Activated naive CD8-positive, alpha-beta T cell treated with anti-CD3 and anti-CD28 coated beads for 36 hours (primary cell): Measurements from ENCODE around the gene KLHL14. TPM values are rescaled to one million over a fixed set of nuclear protein-coding genes. Genes with fewer than 3 reads are reported as not detected.

ENCODE experiments used
- DNase-seq: peaks from one replicate; pipeline ENCODE4 v3.0.0; 2021
- H3K27ac Mint-ChIP-seq: one replicate; pipeline ENCODE4 v1.8.0; 2022; ENCODE audit warnings: mild to moderate bottlenecking, moderate library complexity, mixed read lengths
- H3K27me3 Mint-ChIP-seq: one replicate; pipeline ENCODE4 v1.8.0; 2022; ENCODE audit warnings: mild to moderate bottlenecking, mixed read lengths
- H3K36me3 Mint-ChIP-seq: one replicate; pipeline ENCODE4 v1.8.0; 2021; ENCODE audit warnings: mild to moderate bottlenecking, mixed read lengths
- H3K4me1 Mint-ChIP-seq: one replicate; pipeline ENCODE4 v1.8.0; 2021; ENCODE audit warnings: mixed read lengths
- H3K4me3 Mint-ChIP-seq: one replicate; pipeline ENCODE4 v1.8.0; 2022; ENCODE audit warnings: mild to moderate bottlenecking, moderate library complexity, mixed read lengths
- H3K9me3 Mint-ChIP-seq: one replicate; pipeline ENCODE4 v1.8.0; 2022; ENCODE audit warnings: mixed read lengths
- total RNA-seq, 2 experiments: library from RNA; stranded (reverse); gene quantifications; one replicate each; pipeline ENCODE4 v1.2.3, GENCODE V29; 2021

KLHL14 gene
- total RNA-seq, 2 experiments from 2014 or later = 0.19 to 0.20 TPM

DNA sequence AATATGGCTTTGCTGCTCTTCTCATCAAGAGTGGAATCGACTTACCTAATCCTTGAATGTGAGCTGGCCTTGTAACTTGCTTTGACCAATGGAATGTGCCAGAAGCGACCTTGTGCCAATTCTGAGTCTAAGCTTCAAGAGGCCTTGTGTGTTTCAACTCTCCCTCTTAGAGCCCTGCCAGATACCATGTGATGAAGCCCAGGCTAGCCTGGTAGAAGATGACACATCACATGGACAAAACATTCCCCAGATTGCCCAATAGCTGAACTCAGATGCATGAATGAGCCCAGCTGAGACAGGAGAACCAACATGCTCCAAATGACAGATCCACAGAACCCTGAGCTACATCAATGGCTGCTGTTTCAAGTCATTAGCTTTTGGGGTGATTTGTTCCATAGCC, 4.2 kb upstream of the KLHL14 start:
- Mint-ChIP-seq H3K27ac (no peak overlapping the region), H3K36me3 (no peaks in the 10 kb centered on the region), H3K4me1 (peaks cover 5% of the 10 kb centered on the region), H3K27me3 (peaks cover 28% of the 10 kb centered on the region), H3K4me3 (no peak overlapping the region), H3K9me3 (no peaks in the 10 kb centered on the region)
- DNase-seq = no peak

- DNase-seq = no peak
- Mint-ChIP-seq H3K4me3 (no peak overlapping the region), H3K9me3 (no peaks in the 10 kb centered on the region), H3K27ac (no peak overlapping the region), H3K4me1 (peaks cover 5% of the 10 kb centered on the region), H3K27me3 (peaks cover 30% of the 10 kb centered on the region), H3K36me3 (no peaks in the 10 kb centered on the region)
Observed at GRCh38 chr18:32776561-32776960, 3.7 kb upstream of the KLHL14 start.

- Mint-ChIP-seq H3K4me3 (no peak overlapping the region), H3K36me3 (no peaks in the 10 kb centered on the region), H3K27ac (no peak overlapping the region), H3K4me1 (peaks cover 5% of the 10 kb centered on the region), H3K27me3 (peaks cover 39% of the 10 kb centered on the region), H3K9me3 (no peaks in the 10 kb centered on the region)
- DNase-seq = no peak
Observed at GRCh38 chr18:32775628-32776027, 2.8 kb upstream of the KLHL14 start.

DNA sequence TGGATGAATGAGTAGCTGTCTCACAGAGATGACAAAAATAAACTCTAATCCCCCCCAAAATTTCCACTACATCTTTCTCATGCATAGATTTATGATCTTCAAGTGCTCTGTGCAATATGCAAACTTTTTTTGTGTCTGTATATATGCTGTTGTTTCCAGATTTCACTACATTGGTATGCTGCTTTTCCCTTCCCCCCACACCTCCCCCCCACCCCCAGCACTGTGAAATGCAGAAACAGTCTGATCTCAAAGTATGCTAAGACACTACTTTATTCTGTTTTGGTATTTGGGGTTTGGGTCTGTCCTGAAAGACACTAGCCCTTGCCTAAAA, 524 bp upstream of the KLHL14 start:
- peaks cover 5% of the 10 kb centered on the region for H3K4me1 Mint-ChIP-seq
- H3K36me3 Mint-ChIP-seq = no peaks in the 10 kb centered on the region
- peaks cover 58% of the 10 kb centered on the region for H3K27me3 Mint-ChIP-seq
- no peaks in the 10 kb centered on the region for H3K9me3 Mint-ChIP-seq
- no peak overlapping the region for H3K27ac Mint-ChIP-seq
- no peak for DNase-seq
- no peak overlapping the region for H3K4me3 Mint-ChIP-seq

DNA sequence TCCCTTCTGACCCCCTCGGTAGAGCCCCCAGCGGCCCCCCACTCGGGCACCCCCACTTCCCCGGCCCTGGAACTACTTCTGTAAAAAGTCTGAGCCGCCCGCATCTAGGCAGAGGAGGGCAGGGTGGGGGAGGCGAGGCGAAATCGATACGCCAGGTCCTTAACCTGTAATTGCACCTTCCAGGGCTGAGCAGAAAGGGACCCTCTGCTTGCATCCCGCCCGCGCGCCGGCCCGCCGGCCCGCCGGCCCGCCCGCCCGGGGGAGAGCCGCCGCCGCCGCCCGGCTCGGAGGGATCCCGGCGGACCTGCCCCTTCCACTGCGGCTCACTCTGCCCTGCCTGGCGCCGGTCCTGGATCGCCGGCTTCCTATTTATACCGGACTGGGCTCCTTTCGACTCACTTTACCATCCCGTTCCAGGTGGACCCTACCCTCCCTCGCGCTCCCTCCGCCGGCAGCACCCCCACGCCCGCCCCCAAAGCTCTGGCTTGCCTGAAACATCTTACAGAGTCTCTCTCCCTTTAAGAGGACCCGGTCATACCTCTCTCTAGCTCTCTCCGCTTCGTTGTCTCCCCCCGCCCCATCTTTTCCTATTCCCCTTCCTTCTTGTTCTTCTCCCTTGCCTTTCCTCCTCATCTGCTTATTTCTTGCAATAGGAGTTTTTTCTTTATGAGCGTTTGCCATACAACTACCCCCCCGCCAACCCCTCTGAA, 797 bp downstream of the KLHL14 start:
- no peak overlapping the region for H3K4me3 Mint-ChIP-seq
- H3K9me3 Mint-ChIP-seq = no peaks in the 10 kb centered on the region
- no peak overlapping the region for H3K27ac Mint-ChIP-seq
- peaks cover 62% of the 10 kb centered on the region for H3K27me3 Mint-ChIP-seq
- no peaks in the 10 kb centered on the region for H3K36me3 Mint-ChIP-seq
- no peak for DNase-seq
- H3K4me1 Mint-ChIP-seq = peaks cover 5% of the 10 kb centered on the region

DNA sequence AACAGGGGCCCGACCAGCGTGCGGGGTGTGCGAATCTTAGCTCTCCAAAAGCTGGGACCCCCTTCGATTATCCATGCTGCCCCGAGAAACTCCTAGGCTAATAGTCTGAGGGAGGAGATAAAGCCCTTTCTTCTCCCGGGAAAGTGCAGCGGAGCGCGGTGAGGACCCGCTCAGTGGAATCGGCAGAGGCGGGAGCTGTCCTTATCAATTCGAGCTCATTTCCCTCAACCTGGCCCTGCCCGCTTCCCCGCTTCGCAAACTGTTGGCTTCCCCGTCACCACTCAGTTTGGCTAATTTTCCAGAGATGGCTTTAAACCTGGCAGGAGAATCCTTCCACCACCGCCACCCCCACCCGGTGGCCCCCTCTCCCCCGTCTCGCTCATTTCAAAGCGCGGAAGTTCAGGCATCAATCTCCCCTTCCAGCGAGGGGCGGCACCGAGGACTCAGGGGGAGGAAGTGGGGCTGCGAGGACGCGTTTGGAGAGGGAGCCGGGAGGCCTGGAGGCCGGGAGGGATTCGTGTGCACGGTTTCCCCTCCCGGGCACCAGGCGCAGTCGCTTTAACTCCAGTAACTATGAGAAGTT, 1.6 kb downstream of the KLHL14 start:
- H3K27ac Mint-ChIP-seq = no peak overlapping the region
- no peaks in the 10 kb centered on the region for H3K9me3 Mint-ChIP-seq
- H3K4me1 Mint-ChIP-seq = peaks cover 5% of the 10 kb centered on the region
- no peak for DNase-seq
- H3K4me3 Mint-ChIP-seq = peak overlapping the region; percentile 47
- no peaks in the 10 kb centered on the region for H3K36me3 Mint-ChIP-seq
- H3K27me3 Mint-ChIP-seq = peaks cover 66% of the 10 kb centered on the region

DNA sequence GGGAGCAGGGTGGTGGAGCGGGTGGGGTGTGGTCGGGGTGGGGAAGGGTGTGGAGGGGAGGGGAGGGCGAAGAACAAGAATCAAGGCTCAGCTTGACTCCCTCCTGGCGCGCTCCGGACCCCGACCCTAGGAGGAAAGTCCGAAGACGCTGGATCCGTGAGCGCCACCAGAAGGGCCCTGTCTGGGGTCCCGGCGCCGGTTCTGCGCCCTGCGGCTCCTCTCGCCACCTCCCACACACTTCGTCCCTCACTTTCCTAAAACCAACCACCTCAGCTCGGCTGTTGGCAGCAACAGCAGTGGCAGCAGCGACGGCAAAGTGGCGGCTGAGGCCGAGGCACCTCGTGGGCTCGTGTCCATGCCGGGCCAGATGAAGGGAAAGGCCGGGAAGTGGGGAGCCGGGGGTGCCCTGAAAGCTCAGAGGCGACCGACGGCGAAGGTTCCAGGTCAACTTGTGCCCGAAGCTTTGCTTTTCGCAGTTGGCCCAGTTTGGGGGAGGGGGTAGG, 2.1 kb downstream of the KLHL14 start:
- no peak overlapping the region for H3K27ac Mint-ChIP-seq
- peaks cover 66% of the 10 kb centered on the region for H3K27me3 Mint-ChIP-seq
- H3K36me3 Mint-ChIP-seq = no peaks in the 10 kb centered on the region
- no peaks in the 10 kb centered on the region for H3K9me3 Mint-ChIP-seq
- H3K4me3 Mint-ChIP-seq = peak overlapping the region; percentile 47
- DNase-seq = no peak
- H3K4me1 Mint-ChIP-seq = peaks cover 5% of the 10 kb centered on the region

- peaks cover 66% of the 10 kb centered on the region for H3K27me3 Mint-ChIP-seq
- H3K4me3 Mint-ChIP-seq = no peak overlapping the region
- peaks cover 5% of the 10 kb centered on the region for H3K4me1 Mint-ChIP-seq
- no peaks in the 10 kb centered on the region for H3K36me3 Mint-ChIP-seq
- H3K27ac Mint-ChIP-seq = no peak overlapping the region
- H3K9me3 Mint-ChIP-seq = no peaks in the 10 kb centered on the region
- DNase-seq = no peak
Observed at GRCh38 chr18:32770054-32770665, 2.7 kb downstream of the KLHL14 start.

- H3K9me3 Mint-ChIP-seq = no peaks in the 10 kb centered on the region
- H3K4me1 Mint-ChIP-seq = peaks cover 5% of the 10 kb centered on the region
- no peaks in the 10 kb centered on the region for H3K36me3 Mint-ChIP-seq
- H3K4me3 Mint-ChIP-seq = no peak overlapping the region
- no peak for DNase-seq
- H3K27me3 Mint-ChIP-seq = peaks cover 64% of the 10 kb centered on the region
- H3K27ac Mint-ChIP-seq = no peak overlapping the region
Observed at GRCh38 chr18:32769586-32770053, 3.2 kb downstream of the KLHL14 start.

GRCh38 chr18:32769071-32769585, 3.7 kb downstream of the KLHL14 start:
- Mint-ChIP-seq H3K4me1 (peaks cover 5% of the 10 kb centered on the region), H3K9me3 (no peaks in the 10 kb centered on the region), H3K4me3 (peak overlapping the region; percentile 54), H3K27me3 (peaks cover 59% of the 10 kb centered on the region), H3K36me3 (no peaks in the 10 kb centered on the region), H3K27ac (no peak overlapping the region)
- DNase-seq = no peak

DNA sequence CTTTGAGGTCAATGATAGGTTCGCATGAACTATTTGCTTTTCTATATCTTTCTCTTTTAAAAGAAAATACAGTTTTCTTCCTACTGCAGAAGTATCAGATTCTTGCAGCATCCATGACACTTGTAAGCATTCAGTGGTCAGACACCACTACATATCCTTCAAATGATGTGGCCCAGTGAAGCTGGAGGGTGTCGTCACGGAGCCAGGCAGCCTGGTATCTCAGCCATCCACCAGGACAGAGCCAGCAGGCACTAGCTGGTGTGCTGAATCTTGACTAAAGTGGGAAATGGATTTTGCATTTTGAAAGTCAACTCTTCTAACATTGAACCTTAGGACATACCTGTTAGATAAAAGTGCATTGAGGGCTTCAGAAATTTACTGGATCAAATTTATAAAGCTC, 5.4 kb downstream of the KLHL14 start:
- Mint-ChIP-seq H3K36me3 (no peaks in the 10 kb centered on the region), H3K27ac (no peak overlapping the region), H3K4me3 (no peak overlapping the region), H3K9me3 (no peaks in the 10 kb centered on the region), H3K4me1 (peaks cover 2% of the 10 kb centered on the region), H3K27me3 (peaks cover 42% of the 10 kb centered on the region)
- DNase-seq = no peak

GRCh38 chr18:32764611-32765244, 8.1 kb downstream of the KLHL14 start:
- H3K9me3 Mint-ChIP-seq = no peaks in the 10 kb centered on the region
- DNase-seq = no peak
- peaks cover 22% of the 10 kb centered on the region for H3K27me3 Mint-ChIP-seq
- no peaks in the 10 kb centered on the region for H3K4me1 Mint-ChIP-seq
- H3K27ac Mint-ChIP-seq = no peak overlapping the region
- H3K4me3 Mint-ChIP-seq = no peak overlapping the region
- no peaks in the 10 kb centered on the region for H3K36me3 Mint-ChIP-seq

DNA sequence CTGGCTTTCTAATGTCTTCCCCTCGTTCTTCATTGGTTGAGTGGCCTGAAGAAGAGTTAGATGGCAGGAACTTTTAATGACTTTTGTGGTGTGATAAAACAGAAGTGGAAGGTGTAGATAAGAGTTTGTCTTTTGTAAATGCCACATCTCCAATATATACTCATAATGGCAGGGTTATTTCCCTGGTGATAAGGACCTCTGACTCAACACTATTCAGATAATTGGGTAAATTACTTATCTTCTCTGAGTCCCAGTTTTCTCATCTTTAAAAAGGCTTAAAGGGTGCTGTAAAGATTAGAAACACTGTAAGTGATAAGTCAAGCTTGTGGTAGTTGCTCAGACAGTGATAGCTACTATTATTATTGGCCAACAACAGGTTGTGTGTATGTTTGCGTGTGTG, 9.5 kb downstream of the KLHL14 start:
- Mint-ChIP-seq H3K36me3 (no peaks in the 10 kb centered on the region), H3K27ac (no peak overlapping the region), H3K27me3 (peaks cover 7% of the 10 kb centered on the region), H3K4me1 (no peaks in the 10 kb centered on the region), H3K4me3 (no peak overlapping the region), H3K9me3 (no peaks in the 10 kb centered on the region)
- no peak for DNase-seq

GRCh38 chr18:32761231-32761630, 11.6 kb downstream of the KLHL14 start:
- peaks cover under 1% of the 10 kb centered on the region for H3K27me3 Mint-ChIP-seq
- no peak overlapping the region for H3K27ac Mint-ChIP-seq
- no peak for DNase-seq
- H3K4me1 Mint-ChIP-seq = no peaks in the 10 kb centered on the region
- H3K4me3 Mint-ChIP-seq = no peak overlapping the region
- no peaks in the 10 kb centered on the region for H3K36me3 Mint-ChIP-seq
- H3K9me3 Mint-ChIP-seq = no peaks in the 10 kb centered on the region

DNA sequence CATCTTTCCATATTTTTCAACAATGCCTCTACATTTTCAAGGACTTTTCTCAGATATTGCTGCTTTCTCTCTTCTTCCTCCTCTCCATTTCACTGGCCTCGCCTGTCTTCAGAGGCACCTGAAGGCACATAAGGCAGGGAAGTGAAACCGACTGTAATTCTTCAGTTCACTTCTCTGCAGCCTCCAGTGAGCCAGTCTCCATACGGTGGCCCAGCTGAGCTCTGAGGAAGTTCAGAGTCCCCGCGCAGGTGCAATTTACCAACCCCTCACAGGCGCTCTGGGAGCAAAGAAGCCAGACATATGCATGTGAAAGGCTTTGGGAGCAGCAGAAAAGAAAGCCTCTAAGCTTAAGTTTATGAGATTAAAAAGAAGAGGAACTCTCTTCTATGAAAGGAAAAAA, 12.4 kb downstream of the KLHL14 start:
- Mint-ChIP-seq H3K4me1 (no peaks in the 10 kb centered on the region), H3K36me3 (no peaks in the 10 kb centered on the region), H3K27ac (peak overlapping the region; percentile 61), H3K27me3 (peaks cover 8% of the 10 kb centered on the region), H3K4me3 (no peak overlapping the region), H3K9me3 (no peaks in the 10 kb centered on the region)
- no peak for DNase-seq
